Right atrium auricular region (tissue), 2 donors: ENCODE measurements around the gene MBOAT7. TPM values are rescaled to one million over a fixed set of nuclear protein-coding genes. Genes with fewer than 3 reads are reported as not detected.
A peak's percentile ranks its signal among the peaks of the same experiment; 100 is the strongest.

Experiments used
- DNase-seq: peaks from one replicate; pipeline ENCODE4 v3.0.0-alpha.2; 2019; ENCODE audit warnings: low spot score
- H3K27ac ChIP-seq, 2 donors: fragments of 200-600 bp; sonication (generic); 1 replicate in 1 of 2; 2 replicates in 1 of 2; pipeline ENCODE4 v1.5.1; 2016 to 2019
- H3K27me3 ChIP-seq, 2 donors: fragments of 200-600 bp; sonication (generic); one replicate each; pipeline versions ENCODE4 v1.5.1 to v1.6.0; 2017 to 2019
- H3K36me3 ChIP-seq: fragments of 200-600 bp; sonication (generic); one replicate; pipeline ENCODE4 v1.5.1; 2016
- H3K4me1 ChIP-seq, 2 donors: fragments of 200-600 bp; sonication (generic); one replicate each; pipeline versions ENCODE4 v1.5.1 to v1.6.0; 2017 to 2019
- H3K4me3 ChIP-seq, 2 donors: fragments of 200-600 bp; sonication (generic); 1 replicate in 1 of 2; 2 replicates in 1 of 2; pipeline ENCODE4 v1.5.1; 2017 to 2019; ENCODE audit warnings: mild to moderate bottlenecking in 1 of 2, moderate library complexity in 1 of 2
- H3K9me3 ChIP-seq, 2 donors: fragments of 200-600 bp; sonication (generic); one replicate each; pipeline ENCODE4 v1.5.1; 2019
- CTCF ChIP-seq, 2 donors: fragments of 200-600 bp; sonication (generic); IDR thresholded peaks; one replicate each; pipeline ENCODE4 v1.5.1; 2019; ENCODE audit warnings: antibody characterized with exemption in 2 of 2
- total RNA-seq, 2 donors: library from RNA; depleted of rRNA; stranded (reverse); fragments of >200 nt; gene quantifications; one replicate each; pipeline ENCODE4 v1.1.0, GENCODE V29; 2016

Gene MBOAT7
- total RNA-seq, 2 donors from 2014 or later = 27.0 to 37.0 TPM

GRCh38 chr19:54164369-54165068, 24.9 kb downstream of the MBOAT7 start:
- Histone ChIP-seq H3K27ac (no peak overlapping the region), H3K9me3 (no peaks in the 10 kb centered on the region), H3K4me3 (no peak overlapping the region), H3K36me3 (no peaks in the 10 kb centered on the region), H3K27me3 (no peaks in the 10 kb centered on the region), H3K4me1 (peaks cover 0 to 43% of the 10 kb centered on the region in 2 donors)
- peak; percentile 68 for DNase-seq
- no peak for TF ChIP-seq CTCF (IDR thresholded peaks at IDR 0.05)

GRCh38 chr19:54162884-54163283, 26.5 kb downstream of the MBOAT7 start:
- Histone ChIP-seq H3K9me3 (no peaks in the 10 kb centered on the region), H3K4me3 (peak overlapping the region; percentile 18 to 51), H3K36me3 (peaks cover 3% of the 10 kb centered on the region), H3K27me3 (no peaks in the 10 kb centered on the region), H3K4me1 (peaks cover 0 to 49% of the 10 kb centered on the region in 2 donors), H3K27ac (no peak overlapping the region)
- TF ChIP-seq CTCF (IDR thresholded peaks at IDR 0.05) = no peak
- no peak for DNase-seq

- Histone ChIP-seq H3K36me3 (peaks cover 9% of the 10 kb centered on the region), H3K4me1 (peaks cover 0 to 49% of the 10 kb centered on the region in 2 donors), H3K4me3 (peak overlapping the region; percentile 18 to 51), H3K27ac (peak overlapping the region in 1 of 2 donors; percentile 31), H3K9me3 (no peaks in the 10 kb centered on the region), H3K27me3 (no peaks in the 10 kb centered on the region)
- TF ChIP-seq CTCF (IDR thresholded peaks at IDR 0.05) = no peak
- DNase-seq = peak; percentile 83
These were observed 27.1 kb downstream of the MBOAT7 start for GRCh38 chr19:54162241-54162805.

- Histone ChIP-seq H3K4me1 (peaks cover 0 to 49% of the 10 kb centered on the region in 2 donors), H3K36me3 (peaks cover 23% of the 10 kb centered on the region), H3K4me3 (peak overlapping the region in 1 of 2 donors; percentile 79), H3K27ac (peak overlapping the region; percentile 77 to 86), H3K9me3 (no peaks in the 10 kb centered on the region), H3K27me3 (no peaks in the 10 kb centered on the region)
- DNase-seq = no peak
- TF ChIP-seq CTCF (IDR thresholded peaks at IDR 0.05) = no peak
These were observed 28.5 kb downstream of the MBOAT7 start for GRCh38 chr19:54160854-54161253.

GRCh38 chr19:54160182-54160811, 29.1 kb downstream of the MBOAT7 start:
- H3K9me3 ChIP-seq = no peaks in the 10 kb centered on the region
- DNase-seq = no peak
- peak overlapping the region; percentile 49 to 79 for H3K4me3 ChIP-seq
- H3K27ac ChIP-seq = peak overlapping the region; percentile 77 to 86
- H3K4me1 ChIP-seq = peaks cover 0 to 49% of the 10 kb centered on the region in 2 donors
- H3K27me3 ChIP-seq = no peaks in the 10 kb centered on the region
- H3K36me3 ChIP-seq = peaks cover 29% of the 10 kb centered on the region
- no peak for TF ChIP-seq CTCF (IDR thresholded peaks at IDR 0.05)
